Stimulated activated CD8-positive, alpha-beta memory T cell treated with anti-CD3 and anti-CD28 coated beads, Interleukin-4, amount 100 ng/mL, for 4 hours (primary cell): Measurements from ENCODE around the gene RASGRF2.
"Not testable (repeated sequence)": the region's sequence is repeated elsewhere in the genome, so short reads cannot be mapped to it uniquely, and the experiment has no call there.

Experiments
- DNase-seq, 2 donors: peaks; one replicate each; pipeline ENCODE4 v3.0.0-alpha.2; 2020; ENCODE audit warnings: low read depth in 2 of 2, low spot score in 1 of 2

The RASGRF2 gene

GRCh38 chr5:81268521-81269196 is 308.5 kb downstream of the RASGRF2 start:
- DNase-seq, result no peak

GRCh38 chr5:81269751-81270393 is 309.7 kb downstream of the RASGRF2 start:
- no peak for DNase-seq

DNA sequence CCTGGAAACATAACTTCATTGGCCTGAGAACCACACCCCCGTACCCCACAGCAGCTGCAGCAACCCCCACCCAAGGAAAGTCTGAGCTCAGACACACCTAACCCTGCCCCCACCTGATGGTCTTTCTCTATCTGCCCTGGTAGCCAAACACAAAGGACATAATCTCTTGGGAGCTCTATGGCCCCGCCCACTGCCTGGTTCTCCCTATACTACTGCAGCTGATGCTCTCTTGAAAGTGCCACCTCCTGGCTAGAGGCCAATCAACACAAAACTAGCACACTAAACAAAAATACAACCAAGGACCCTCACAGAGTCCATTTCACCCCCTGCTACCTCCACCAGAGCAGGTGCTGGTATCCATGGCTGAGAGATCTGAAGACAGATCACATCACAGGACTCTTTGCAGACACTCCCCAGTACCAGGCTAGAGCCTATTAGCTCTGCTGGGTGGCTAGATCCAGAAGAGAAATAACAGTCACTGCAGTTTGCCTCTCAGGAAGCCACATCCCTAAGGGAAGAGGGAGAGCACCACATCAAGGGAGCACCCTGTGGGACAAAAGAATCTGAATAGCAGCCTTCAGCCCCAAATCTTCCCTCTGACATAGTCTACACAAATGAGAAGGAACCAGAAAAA is 310.3 kb downstream of the RASGRF2 start:
- DNase-seq, result not testable (repeated sequence)
